ENCODE data around the gene EPS15. TPM values are rescaled to one million over a fixed set of nuclear protein-coding genes. Genes with fewer than 3 reads are reported as not detected.

Gene EPS15
- total RNA-seq, 1 donor from 2014 or later, result 64.5 TPM

DNA sequence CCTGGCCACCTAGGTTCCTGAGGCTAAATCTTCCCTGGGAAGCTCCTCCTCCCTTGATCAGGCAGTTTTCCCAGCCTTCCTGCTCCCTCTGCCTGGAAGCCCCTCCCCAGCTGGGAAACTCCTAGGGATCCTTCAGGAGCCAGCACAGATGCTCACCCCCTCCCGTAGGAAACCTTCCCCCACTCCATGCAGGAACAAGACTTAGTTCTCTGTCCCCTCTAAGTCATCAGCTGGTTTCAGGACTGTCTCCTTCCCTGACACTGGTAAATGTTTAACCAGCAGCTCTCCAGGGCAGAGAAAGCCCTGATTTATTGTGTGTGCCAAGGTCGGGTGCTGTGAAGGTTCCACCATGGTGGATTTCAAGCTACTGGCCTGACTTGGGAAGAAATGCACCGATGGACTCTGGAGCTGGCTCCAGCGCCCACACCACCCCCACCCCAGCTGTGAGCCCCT lies 213.7 kb downstream of the EPS15 start:
- no peaks in the 10 kb centered on the region for H3K4me1 ChIP-seq
- H3K27me3 ChIP-seq (ENCODE audit: low read depth), result no peaks in the 10 kb centered on the region
- no peak overlapping the region for H3K4me3 ChIP-seq
- H3K9me3 ChIP-seq (replicated peaks), result no peaks in the 10 kb centered on the region
- H3K27ac ChIP-seq (replicated peaks), result no peak overlapping the region
- DNase-seq, result no peak
- no peaks in the 10 kb centered on the region for H3K36me3 ChIP-seq
- intact Hi-C loops (cut with micrococcal nuclease), result no loop called here
- TF ChIP-seq CTCF (IDR thresholded peaks at IDR 0.05; ENCODE audit: borderline replicate concordance), result no peak

DNA sequence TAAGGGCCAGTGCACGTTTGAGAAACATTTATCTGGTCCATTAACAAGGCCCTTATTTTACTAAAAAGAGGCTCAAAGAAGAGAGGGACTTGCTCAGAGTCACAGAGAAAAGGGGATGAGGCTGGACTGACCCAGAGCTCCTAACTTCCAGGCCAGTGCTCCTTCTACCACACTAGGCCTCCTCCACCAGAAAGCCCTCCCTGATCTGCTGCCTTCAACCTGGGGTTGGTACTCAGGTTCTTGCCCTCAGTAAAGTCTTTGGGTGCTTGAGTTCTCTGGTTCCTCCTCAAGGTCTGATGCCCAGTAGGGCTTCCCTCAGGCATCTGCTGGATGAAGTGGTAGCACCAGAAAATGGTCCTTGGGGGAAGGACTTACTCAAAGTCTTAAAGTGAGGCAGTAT lies 214.7 kb downstream of the EPS15 start:
- Histone ChIP-seq H3K36me3 (no peaks in the 10 kb centered on the region), H3K4me1 (no peaks in the 10 kb centered on the region), H3K27ac (replicated peaks) (no peak overlapping the region), H3K9me3 (replicated peaks) (no peaks in the 10 kb centered on the region), H3K27me3 (ENCODE audit: low read depth) (no peaks in the 10 kb centered on the region), H3K4me3 (no peak overlapping the region)
- no peak for TF ChIP-seq CTCF (IDR thresholded peaks at IDR 0.05; ENCODE audit: borderline replicate concordance)
- intact Hi-C loops (cut with micrococcal nuclease), result no loop called here
- no peak for DNase-seq

Other genes with a start within 250 kb of the EPS15 start
- gene TTC39A, start 188.7 kb downstream of the EPS15 start, total RNA-seq, result 25.7 TPM
- gene OSBPL9, start 97.8 kb upstream of the EPS15 start, total RNA-seq, result 55.8 TPM